Ureter (tissue), 1 donor: ENCODE results near the gene RIC3. TPM values are rescaled to one million over a fixed set of nuclear protein-coding genes. Genes with fewer than 3 reads are reported as not detected.

Experiments
- DNase-seq: peaks from one replicate; pipeline ENCODE4 v3.0.0-alpha.2; 2020; ENCODE audit warnings: low spot score
- total RNA-seq: library from RNA; stranded (reverse); gene quantifications from one replicate; pipeline ENCODE4 v1.2.4, GENCODE V29; 2023
- donor health status: DM: yes; HTN: yes; CAD: no.

Gene RIC3
- total RNA-seq, 1 donor from 2014 or later = 60.8 TPM

DNA sequence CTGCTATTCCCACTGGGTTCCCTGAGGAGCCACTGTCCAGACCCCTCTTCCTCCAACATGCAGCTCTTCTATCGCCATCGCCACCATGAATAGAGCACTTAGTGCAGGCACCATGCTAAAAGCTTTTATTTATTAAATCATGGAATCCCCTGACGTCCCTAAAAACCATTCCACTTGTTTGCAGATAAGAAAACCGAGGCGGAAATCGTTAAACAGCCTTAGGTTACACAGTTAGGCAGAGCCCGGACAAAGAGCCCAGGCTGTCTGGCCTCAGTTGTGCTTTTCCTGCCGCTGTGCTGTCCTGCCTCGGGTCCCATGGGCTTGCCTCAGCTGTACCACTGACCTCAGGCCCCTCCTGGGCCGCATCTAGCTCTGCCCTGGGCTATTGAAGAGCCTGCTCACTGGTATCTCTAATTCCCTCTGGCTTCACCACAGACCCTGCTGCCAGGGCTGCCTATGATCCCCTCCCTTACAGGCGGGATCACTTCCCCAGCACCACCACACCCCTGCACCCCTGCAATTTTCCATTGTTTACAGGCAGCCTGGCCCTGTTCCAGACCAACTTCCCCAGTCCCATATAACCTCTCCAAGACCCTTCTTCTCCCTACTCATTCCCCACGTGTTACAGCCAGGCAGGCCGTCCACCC is 100.8 kb downstream of the RIC3 start:
- peak; percentile 39 for DNase-seq

DNA sequence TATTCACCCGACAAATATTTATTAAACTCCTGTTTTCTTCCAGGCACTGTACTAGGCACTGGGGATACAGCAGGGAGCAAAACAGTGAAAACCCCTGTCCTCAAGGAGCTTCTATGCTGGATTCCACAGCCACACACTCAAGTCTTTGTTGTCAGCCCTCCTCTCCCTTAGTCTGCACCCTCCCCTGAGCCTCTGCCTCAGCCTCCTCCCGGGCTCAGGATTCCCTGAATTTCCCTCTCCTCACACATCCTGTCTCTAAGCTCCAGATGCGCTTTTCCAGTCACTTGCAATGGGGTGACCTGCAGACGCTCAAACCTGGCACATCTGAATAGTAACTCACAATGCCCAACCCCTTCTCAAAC is 101.3 kb downstream of the RIC3 start:
- DNase-seq = no peak

DNA sequence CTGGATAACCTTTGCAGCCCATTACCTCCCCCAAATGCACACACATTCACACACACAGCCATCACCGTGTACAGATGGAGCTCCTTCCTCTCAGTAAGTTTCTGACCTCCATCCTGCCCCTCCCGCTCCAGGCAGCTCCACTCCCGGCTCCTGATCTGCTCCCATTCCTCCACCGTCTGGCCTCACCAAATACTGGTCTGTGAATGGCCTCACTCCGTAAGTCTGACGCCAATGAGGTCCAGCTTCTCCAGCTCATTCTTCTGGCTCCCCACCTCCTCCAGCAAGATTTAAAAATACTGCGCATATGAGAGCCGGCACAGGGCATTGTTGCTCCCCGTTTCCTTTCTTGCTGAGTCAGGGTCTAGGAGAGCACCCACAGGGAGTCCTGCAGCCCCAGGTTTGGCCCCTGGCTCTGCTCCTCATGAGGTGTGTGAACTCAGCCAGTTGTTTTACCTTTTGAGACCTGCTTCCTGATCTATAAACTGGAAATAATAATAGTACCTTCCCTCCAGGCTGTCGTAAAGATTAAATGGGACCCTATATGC is 101.8 kb downstream of the RIC3 start:
- DNase-seq = no peak

DNA sequence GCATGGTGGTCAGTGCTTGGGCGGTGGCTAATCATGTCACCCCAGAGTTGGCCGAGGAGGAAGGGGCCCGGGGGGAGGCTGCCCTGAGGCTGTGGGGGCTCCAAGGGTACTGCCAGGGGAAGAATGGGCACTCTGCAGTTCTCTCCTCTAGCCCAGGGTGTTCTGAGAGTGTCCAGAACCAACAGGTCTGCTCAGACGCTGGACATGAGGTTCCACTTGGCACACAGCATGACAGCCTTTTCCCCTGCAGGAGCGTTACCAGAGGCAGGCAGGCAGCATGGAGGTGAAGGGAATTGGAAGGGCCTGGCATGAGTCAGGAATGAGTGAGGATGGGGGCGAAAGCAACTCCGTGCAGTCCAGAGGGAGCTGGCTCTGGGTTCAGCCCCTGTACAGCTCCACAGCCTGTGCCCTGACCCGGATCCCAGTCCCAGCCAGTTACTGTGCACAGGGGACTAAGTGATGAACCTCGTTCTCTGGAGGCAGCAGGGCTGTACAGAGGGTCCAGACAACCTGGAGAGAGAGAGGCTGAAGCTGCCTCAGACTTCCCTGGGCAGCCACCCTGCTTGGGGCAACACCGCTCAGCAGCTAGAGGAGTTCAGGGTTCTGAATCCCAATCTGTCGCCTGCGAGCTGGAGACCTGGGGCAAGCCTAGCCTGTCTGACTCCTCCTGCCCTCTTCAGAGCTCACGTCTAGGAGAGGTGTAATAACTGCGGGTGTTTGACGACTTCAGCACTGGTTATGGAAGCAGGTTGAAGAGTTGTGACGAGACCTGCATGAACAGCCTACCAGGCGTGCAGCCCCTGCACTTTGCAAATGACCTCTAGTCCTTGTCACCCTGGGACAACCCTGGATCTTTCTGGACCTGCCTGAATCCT is 102.6 kb downstream of the RIC3 start:
- no peak for DNase-seq

DNA sequence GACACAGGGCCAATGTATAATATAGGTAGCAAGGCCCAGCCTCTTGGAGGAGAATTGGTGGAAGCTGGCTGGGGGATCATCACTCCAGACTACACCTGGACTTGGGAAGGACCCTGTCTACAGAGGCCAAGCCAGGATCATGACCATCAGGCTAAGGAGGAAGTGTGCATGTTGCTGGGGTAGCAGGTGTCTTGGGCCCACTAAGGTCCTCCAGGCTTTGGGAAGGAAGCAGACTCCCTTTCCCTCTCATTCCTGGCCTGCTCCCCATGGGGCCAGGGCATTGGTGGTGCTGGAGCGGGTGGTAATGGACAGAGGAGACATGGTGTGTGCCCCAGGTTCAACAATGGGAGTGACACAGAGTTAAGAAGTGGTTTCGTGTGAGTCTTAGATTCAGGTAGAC is 103.8 kb downstream of the RIC3 start:
- DNase-seq = no peak

DNA sequence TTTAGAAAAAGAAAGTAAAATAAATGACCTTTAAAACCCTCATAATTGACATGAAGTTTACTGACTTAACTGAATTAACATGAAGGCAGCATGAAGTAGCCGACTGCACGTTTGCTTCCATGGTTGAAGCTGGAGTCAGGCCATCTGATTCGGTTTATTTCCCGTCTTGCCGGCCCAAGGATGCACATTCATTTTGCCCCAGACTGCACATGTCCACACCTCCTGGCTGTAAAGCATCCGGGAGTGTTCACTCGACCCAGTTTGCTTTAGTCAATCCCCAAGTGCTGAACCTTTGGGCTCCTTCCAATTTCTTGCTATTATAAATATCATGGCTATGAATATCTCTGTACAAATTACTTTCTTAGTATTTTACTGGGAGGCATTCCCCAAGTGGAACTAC is 105.5 kb downstream of the RIC3 start:
- no peak for DNase-seq

DNA sequence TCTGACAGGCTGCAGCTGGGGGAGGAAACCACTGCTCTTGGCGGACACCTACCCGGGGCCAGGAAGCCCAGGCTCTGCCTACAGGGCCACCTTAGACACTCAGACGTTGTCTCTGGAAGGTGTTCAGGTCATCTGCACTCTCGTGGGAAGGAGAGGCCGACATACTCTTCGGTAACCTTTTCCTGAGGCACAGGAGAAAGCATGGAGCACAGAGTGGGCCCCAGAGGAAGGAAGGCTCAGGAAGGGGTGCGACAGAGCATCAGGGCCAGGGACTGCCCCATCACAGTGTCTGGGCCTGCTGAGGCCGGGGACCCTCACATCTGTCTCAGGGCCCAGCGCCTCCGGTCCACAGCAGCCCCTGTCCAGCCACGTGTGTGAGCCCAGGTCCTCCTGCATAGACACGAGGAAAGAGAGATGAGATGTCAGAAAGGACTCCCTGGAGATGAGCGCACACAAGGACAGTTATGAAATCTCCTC is 106.0 kb downstream of the RIC3 start:
- DNase-seq = no peak

DNA sequence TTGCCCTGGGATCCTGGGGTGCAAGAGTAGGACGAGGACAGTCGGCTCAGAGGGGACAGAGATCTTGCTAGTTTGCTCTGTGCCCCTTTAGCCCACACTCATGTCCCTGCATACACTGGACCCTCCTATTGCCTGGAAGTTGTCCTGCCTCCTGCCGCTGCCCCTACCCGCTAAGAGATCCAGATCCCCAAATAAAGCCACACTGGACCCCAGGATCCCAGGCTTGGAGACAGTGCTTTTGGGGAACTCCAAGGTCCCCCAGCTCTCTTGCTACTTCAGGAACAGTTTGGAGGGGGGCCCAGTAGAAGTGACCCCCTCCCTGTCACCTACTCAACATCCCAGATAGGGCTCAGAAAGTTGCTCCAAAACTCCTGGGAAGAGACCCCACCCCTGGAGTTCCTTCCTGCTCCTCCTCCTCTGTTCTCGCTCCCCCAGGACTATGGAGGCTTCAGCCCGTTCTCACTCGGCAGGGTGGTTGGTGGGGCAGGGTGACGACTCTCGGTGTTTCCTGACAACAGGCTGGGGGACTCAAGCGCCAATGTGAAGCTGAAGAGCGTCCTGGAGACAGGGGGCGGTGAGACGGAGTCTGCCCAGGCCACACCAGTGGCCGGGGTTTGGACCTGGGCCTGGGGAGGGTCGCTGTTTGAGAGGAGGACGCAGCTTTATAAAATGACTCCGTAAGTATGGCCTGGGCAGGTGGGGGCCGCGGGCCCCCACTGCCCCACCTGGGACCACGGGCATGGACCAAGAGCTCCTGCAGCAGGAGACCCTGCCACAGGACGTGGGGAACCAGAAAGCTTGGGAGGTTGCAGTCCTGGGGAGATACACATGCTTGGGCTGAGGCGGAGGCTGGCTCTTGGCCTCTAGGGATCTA is 107.0 kb downstream of the RIC3 start:
- no peak for DNase-seq

DNA sequence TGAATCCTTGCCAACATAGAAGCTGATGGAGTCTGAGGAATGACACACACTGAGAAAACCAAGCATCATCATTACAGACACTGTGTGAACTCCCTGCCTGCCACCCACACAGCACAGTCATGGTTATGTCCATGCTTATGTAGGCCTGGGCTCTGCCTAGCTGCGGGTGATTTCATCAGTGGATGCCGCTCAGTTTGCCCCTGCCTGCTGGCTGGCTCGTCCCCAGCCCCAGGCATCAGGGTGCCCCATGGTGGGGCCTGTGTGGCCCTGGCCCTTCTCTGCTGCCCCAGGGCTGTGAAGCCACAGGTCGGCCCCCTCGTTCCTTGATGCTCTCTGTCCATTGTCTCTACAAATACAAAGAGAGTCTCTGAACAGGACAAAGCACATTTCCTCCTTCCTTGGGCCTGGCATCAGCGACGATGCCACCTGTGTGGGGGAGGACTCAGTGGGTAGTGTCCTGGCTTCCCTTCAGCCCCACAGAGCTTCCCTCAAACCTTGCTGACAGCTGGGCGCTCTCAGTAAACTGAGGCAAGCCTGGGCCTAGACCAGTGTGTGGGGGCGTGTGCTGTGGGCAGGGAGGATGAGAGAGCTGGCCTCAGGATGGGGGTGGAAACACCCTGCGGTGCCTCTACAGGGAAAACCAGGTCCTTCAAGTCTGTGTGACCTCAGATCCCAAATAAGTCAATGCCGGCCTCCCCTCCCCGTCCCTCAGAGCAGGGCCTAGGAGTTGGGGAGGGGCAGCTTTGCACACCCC is 107.8 kb downstream of the RIC3 start:
- DNase-seq = no peak

DNA sequence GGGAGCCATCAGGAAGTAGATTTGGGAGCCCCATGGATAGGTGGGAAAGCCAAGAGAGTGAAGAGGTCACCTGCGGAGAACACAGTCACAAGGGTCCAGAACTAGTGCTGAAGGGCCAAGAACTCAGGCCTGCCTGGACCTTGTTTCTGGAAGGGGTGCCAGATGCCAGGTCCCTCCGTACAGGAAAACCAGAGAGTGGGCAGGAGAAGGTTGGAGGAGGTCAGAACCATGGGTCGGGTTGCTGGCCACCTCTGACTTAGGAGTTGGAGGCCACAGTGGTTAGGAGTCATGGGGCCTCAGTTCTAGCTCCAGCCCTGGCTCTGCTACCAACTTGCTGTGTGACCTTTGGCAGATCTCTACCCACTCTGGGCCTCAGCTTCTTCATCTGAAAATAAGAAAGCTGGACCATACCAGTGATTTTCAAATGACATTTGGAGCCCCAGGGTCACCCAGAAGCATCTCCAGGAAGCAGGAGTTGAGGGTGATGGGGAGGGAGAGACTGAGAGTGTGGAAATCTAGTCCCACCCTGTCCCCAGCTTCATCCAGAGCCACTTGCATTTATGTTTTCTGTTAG is 108.6 kb downstream of the RIC3 start:
- no peak for DNase-seq

DNA sequence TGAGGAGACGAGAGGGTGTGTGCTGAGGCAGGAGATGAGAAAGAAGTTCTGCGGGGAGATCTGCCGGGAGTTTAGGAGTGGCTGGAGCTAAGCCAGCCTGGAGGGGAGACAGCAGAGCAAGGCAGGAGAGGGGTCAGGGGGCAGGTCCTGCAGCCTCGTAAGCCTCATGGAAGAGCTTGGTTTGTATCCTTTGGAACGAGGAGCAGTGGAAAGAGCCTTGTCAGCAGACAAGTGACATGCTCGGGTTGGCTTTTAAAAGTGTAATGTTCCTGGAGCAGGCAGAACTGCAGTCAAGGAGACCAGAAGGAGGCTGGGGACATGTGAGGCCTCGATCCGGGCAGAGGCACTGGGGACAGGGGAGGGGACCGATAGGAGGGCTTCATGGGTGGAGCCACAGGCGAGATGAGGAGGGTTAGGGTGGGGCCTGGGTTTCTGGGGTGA is 109.2 kb downstream of the RIC3 start:
- no peak for DNase-seq

DNA sequence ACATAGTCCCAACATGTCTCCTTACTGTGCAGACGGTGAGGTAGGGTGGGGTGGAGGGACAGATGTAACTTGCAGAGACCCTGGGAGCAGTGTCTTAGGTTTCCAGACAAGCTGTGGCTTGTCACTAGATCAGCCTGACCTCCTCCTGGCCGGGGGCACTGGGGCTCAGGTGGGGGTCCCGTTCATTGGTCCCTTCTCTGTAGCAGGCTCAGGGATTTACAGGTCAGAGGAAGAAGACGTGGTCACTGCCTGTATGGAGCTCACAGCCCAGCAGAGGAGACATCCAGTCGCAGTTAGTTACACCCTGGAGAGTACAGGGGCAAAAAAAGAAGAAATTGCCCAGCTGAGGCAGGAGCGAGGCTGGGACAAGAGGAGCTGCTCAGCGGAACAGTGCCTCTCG is 109.8 kb downstream of the RIC3 start:
- DNase-seq = no peak

DNA sequence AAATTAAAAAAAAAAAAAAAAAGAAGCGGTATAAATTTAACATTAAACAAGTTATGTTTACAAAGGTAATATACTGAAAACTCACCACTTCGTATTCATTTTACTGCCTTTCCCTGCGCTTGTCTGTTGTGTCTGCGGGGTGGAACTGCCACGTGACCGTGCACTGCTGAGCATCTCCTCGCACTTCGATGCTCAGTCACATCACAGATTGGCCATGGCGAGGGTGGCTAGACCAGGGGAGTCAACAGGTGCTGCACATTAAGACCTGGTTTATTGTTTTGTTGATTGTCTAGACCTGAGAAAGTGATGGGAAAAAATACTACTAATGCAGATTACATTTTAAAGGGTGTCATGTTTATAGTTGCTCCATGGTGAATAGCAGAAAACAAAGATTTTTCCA is 110.6 kb downstream of the RIC3 start:
- no peak for DNase-seq

DNA sequence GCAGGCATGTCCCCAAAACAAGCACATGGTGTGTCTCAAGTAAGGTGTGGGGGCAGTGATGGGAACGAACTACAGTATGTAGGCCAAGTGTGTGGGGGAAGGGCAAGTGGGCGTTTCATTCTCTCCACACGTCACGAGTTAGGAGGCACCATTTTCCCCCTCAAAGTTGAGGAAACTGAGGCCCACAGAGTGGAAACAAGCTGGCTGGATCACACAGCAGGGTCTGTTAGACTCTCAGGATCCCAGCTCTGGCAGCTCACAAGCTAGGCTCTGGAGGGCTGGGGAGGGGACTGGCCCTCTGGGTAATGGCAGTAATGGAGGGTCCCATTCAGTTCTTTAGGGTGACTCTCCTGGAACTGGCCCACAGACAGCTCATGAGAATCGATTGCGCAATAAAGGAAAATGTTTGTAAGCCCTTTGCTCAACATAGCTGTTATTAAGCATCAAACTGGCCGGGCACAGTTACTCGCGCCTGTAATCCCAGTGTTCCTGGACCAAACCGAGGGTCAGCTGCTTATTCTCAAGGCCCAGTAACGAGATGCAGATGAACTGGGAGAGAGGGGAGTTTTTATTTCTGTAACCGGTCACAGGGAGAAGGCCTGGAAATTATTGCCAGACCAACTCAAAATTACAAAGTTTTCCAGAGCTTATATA is 111.9 kb downstream of the RIC3 start:
- no peak for DNase-seq

Other genes starting within 250 kb of the RIC3 start
- not detected for gene OR10A6, start 237.8 kb downstream of the RIC3 start, total RNA-seq
- not detected for gene OR10A3, start 227.3 kb downstream of the RIC3 start, total RNA-seq
- gene NLRP10, start 203.6 kb downstream of the RIC3 start, total RNA-seq = not detected
- 247 TPM for gene EIF3F, start 181.7 kb downstream of the RIC3 start, total RNA-seq
- gene TUB, start 87.8 kb downstream of the RIC3 start, total RNA-seq = 10.6 TPM
- gene LMO1, start 94.9 kb upstream of the RIC3 start, total RNA-seq = not detected